Measurements from ENCODE around the gene PHACTR3. TPM values are rescaled to one million over a fixed set of nuclear protein-coding genes. Genes with fewer than 3 reads are reported as not detected.
A peak's percentile ranks its signal among the peaks of the same experiment; 100 is the strongest.

The PHACTR3 gene
- total RNA-seq, 1 experiment from 2014 or later, result 10.0 TPM

DNA sequence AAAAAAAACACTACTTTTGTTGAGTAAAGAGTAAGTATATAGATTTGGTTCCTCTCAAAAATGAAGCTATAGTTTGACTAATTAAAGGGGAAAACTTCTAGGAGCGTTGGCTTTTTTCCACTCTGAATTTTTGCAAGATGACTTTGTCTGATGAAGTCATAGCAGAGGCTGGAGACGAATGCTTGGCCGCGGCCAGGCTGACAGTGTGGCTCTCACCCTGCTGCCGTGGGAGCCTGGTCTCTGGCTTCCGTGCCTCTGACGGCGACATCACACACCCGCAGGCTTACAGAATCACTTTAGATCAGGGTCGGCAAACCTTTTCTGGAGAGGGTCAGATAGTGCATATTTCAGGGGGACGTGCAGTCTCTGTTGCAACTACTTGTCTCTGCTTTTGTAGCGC is 145.0 kb downstream of the PHACTR3 start:
- DNase-seq, result no peak

DNA sequence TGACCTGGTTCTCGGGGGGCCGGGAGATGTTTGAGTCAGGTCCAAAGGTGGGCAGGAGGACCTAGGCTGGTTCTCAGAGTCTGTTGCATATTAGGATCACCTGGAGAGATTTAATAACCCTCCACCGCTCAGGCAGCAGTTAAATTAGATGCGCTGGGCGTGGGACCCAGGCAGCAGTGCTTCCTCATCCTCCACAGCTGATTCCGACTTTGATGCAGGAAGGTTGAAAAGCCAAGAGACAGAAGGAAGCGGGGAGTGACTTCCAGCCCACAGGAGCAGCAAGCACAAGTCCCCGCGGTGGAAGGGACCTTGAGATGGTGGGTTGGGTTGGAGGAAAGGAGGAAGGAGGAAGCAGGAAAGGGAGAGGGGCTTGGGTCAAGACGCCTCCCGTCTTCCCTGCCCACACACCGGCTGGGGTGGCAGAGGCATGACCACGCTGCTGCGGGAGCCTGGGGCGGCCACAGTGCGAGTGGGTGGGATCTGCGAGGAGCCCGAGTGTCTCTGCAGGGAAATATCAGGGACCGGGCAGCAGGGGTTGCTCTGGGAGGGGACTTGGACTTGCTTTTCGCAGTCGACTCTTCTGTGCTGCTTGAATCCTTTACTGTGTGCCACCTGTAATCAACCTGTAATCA is 146.0 kb downstream of the PHACTR3 start:
- CTCF ChIA-PET, result interaction anchor here (0.9 to 1.8 kb wide), 2 partner anchors 16 to 152 kb away, joined by 3 to 10 read pairs; no protein-coding TSS in a partner anchor
- no peaks in the 10 kb centered on the region for H3K9me3 Mint-ChIP-seq (ENCODE audit: low read depth, unreplicated experiment)
- BruUV-seq (replicated peaks), result no TSS peak
- H3K4me1 Mint-ChIP-seq (ENCODE audit: low read depth, unreplicated experiment), result no peaks in the 10 kb centered on the region
- no peak overlapping the region for H3K27ac Mint-ChIP-seq (ENCODE audit: unreplicated experiment)
- peaks cover 100% of the 10 kb centered on the region for H3K27me3 Mint-ChIP-seq (ENCODE audit: unreplicated experiment)
- no peak overlapping the region for H3K4me3 Mint-ChIP-seq (ENCODE audit: low read depth, unreplicated experiment)
- intact Hi-C loops (cut with micrococcal nuclease; ENCODE audit: unreplicated experiment), result no loop called here
- TF ChIP-seq, protein P1, sequence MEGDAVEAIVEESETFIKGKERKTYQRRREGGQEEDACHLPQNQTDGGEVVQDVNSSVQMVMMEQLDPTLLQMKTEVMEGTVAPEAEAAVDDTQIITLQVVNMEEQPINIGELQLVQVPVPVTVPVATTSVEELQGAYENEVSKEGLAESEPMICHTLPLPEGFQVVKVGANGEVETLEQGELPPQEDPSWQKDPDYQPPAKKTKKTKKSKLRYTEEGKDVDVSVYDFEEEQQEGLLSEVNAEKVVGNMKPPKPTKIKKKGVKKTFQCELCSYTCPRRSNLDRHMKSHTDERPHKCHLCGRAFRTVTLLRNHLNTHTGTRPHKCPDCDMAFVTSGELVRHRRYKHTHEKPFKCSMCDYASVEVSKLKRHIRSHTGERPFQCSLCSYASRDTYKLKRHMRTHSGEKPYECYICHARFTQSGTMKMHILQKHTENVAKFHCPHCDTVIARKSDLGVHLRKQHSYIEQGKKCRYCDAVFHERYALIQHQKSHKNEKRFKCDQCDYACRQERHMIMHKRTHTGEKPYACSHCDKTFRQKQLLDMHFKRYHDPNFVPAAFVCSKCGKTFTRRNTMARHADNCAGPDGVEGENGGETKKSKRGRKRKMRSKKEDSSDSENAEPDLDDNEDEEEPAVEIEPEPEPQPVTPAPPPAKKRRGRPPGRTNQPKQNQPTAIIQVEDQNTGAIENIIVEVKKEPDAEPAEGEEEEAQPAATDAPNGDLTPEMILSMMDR (IDR thresholded peaks at IDR 0.05; ENCODE audit: unreplicated experiment), result no peak
- DNase-seq, result no peak
- H3K36me3 Mint-ChIP-seq (ENCODE audit: insufficient read depth, unreplicated experiment), result no peaks in the 10 kb centered on the region

More for the DNA sequence above, 145.0 kb downstream of the PHACTR3 start:
- Mint-ChIP-seq H3K9me3 (ENCODE audit: low read depth, unreplicated experiment) (no peaks in the 10 kb centered on the region), H3K36me3 (ENCODE audit: insufficient read depth, unreplicated experiment) (no peaks in the 10 kb centered on the region), H3K4me1 (ENCODE audit: low read depth, unreplicated experiment) (no peaks in the 10 kb centered on the region), H3K4me3 (ENCODE audit: low read depth, unreplicated experiment) (no peak overlapping the region), H3K27me3 (ENCODE audit: unreplicated experiment) (peaks cover 100% of the 10 kb centered on the region), H3K27ac (ENCODE audit: unreplicated experiment) (no peak overlapping the region)
- BruUV-seq (replicated peaks), result no TSS peak
- TF ChIP-seq, protein P1 (IDR thresholded peaks at IDR 0.05; ENCODE audit: unreplicated experiment), result no peak
- CTCF ChIA-PET, result interaction anchor here (0.9 kb wide), 1 partner anchor 15 kb away, joined by 3 read pairs; no protein-coding TSS in a partner anchor
- intact Hi-C loops (cut with micrococcal nuclease; ENCODE audit: unreplicated experiment), result no loop called here

DNA sequence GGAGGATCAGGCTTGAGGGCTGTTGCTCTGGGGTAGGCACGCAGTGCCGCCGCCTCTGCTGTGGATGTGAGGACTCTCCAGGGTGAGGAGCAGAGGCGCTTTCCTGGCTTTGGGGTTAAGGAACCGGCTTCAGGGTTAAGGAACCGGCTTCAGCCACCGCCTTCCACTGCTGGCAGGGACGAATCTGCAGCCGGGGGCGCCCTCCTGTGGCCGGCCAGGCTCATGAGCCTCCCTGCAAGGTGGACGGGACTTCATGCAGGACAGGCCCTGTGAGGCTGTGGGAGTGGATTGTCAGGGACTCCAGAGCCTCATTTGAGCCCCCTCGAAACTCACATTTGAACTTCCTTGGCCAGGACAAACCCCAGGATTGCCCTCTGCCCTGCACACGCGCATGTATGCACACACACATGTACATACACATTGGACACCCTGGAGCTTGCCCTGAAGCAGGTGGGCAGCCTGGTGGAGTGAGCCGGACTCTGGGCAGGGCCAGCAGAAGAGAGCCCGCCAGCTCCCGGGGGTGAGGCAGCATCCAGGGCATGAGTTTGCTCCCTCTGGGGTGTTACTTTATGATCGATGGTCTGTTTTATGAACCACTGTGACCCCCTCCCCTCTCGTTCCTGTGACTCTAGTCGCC is 146.9 kb downstream of the PHACTR3 start:
- Mint-ChIP-seq H3K4me1 (ENCODE audit: low read depth, unreplicated experiment) (no peaks in the 10 kb centered on the region), H3K36me3 (ENCODE audit: insufficient read depth, unreplicated experiment) (no peaks in the 10 kb centered on the region), H3K27me3 (ENCODE audit: unreplicated experiment) (peaks cover 100% of the 10 kb centered on the region), H3K4me3 (ENCODE audit: low read depth, unreplicated experiment) (no peak overlapping the region), H3K9me3 (ENCODE audit: low read depth, unreplicated experiment) (no peaks in the 10 kb centered on the region), H3K27ac (ENCODE audit: unreplicated experiment) (no peak overlapping the region)
- no TSS peak for BruUV-seq (replicated peaks)
- TF ChIP-seq, protein P1 (IDR thresholded peaks at IDR 0.05; ENCODE audit: unreplicated experiment), result peak; percentile 94
- intact Hi-C loops (cut with micrococcal nuclease; ENCODE audit: unreplicated experiment), result loop anchor here (1.0 kb wide), 2 partner anchors 153 to 180 kb away; no protein-coding TSS in a partner anchor
- CTCF ChIA-PET, result interaction anchor here (0.6 to 1.8 kb wide), 3 partner anchors 153 to 181 kb away, joined by 3 to 10 read pairs (median 4); no protein-coding TSS in a partner anchor
- DNase-seq, result peak; percentile 93

DNA sequence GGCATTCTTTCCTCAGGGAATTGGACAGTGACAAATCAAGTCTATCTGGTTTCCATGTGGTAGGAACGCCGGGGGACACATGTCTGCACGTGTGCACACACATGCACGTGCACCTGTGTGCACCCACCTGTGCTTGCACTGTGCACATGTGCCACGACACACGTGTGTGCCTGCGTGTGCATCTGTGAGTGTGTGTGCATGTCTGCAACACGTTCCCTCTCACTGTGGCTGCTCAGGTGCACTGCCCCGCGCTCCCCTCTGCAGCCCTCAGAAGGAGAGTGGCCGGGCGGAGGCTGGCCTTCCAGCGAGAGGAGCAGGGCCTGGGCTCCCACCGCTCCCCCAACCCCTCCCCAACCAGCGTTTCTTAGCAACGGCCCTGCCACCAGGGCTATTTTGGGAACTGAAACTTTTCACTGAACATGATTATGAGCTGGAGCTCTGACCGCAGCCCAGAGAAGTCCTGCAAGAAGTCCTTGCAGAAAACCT is 147.8 kb downstream of the PHACTR3 start:
- Mint-ChIP-seq H3K27me3 (ENCODE audit: unreplicated experiment) (peaks cover 100% of the 10 kb centered on the region), H3K4me3 (ENCODE audit: low read depth, unreplicated experiment) (no peak overlapping the region), H3K27ac (ENCODE audit: unreplicated experiment) (no peak overlapping the region), H3K9me3 (ENCODE audit: low read depth, unreplicated experiment) (no peaks in the 10 kb centered on the region), H3K36me3 (ENCODE audit: insufficient read depth, unreplicated experiment) (no peaks in the 10 kb centered on the region), H3K4me1 (ENCODE audit: low read depth, unreplicated experiment) (no peaks in the 10 kb centered on the region)
- TF ChIP-seq, protein P1 (IDR thresholded peaks at IDR 0.05; ENCODE audit: unreplicated experiment), result no peak
- CTCF ChIA-PET, result interaction anchor here (1.8 kb wide), 1 partner anchor 154 kb away, joined by 10 read pairs; no protein-coding TSS in a partner anchor
- no TSS peak for BruUV-seq (replicated peaks)
- intact Hi-C loops (cut with micrococcal nuclease; ENCODE audit: unreplicated experiment), result no loop called here
- no peak for DNase-seq
